Effector memory CD8-positive, alpha-beta T cell (primary cell): ENCODE measurements around the gene TBC1D32.

ENCODE experiments used
- ATAC-seq: fragments of 150-1000 bp; cut with Tn5 transposase; replicated peaks from 2 replicates; pipeline ENCODE4 v1.10.0; 2021; ENCODE audit warnings: mild to moderate bottlenecking, moderate library complexity
- DNase-seq, 3 experiments: peaks; one replicate each; pipeline ENCODE4 v3.0.0; 2021
- H3K27ac Mint-ChIP-seq, 2 donors: one replicate each; pipeline ENCODE4 v1.8.0; 2022; ENCODE audit warnings: mild to moderate bottlenecking in 2 of 2, mixed read lengths in 2 of 2, moderate library complexity in 2 of 2
- H3K27me3 Mint-ChIP-seq, 2 donors: one replicate each; pipeline ENCODE4 v1.8.0; 2022; ENCODE audit warnings: mixed read lengths in 2 of 2
- H3K36me3 Mint-ChIP-seq: one replicate; pipeline ENCODE4 v1.8.0; 2022; ENCODE audit warnings: mild to moderate bottlenecking, moderate library complexity, mixed read lengths; ENCODE audit not compliant: insufficient read depth
- H3K4me1 Mint-ChIP-seq, 2 donors: one replicate each; pipeline ENCODE4 v1.8.0; 2022; ENCODE audit warnings: low read depth in 2 of 2, mixed read lengths in 2 of 2
- H3K4me3 Mint-ChIP-seq, 2 donors: one replicate each; pipeline ENCODE4 v1.8.0; 2022; ENCODE audit warnings: mild to moderate bottlenecking in 2 of 2, mixed read lengths in 2 of 2, moderate library complexity in 2 of 2
- H3K9me3 Mint-ChIP-seq, 2 donors: one replicate each; pipeline ENCODE4 v1.8.0; 2022; ENCODE audit warnings: mixed read lengths in 2 of 2

The TBC1D32 gene

DNA sequence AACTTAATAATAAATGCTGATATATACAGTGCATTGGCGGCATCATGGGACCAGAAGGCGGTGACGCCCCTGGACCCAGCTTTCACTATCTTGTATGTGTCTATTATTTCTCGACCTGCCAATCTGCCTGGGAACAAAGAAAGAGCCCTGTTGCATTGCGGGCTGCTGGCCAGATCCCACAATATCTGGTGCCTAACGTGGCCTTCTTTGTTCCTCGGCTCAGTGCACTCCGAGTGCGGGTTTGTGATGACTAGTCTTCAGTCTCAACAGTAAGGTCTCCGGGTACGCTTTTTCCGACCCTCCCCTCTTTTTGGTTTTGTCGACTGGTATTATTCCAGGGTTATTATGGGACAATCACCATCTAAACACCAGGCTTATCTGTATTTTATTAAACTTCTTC, 291.5 kb downstream of the TBC1D32 start:
- H3K27ac Mint-ChIP-seq, result no peak overlapping the region
- DNase-seq (no peak), ATAC-seq (no peak)
- H3K9me3 Mint-ChIP-seq, result peaks cover 0 to 8% of the 10 kb centered on the region in 2 donors
- no peak overlapping the region for H3K4me3 Mint-ChIP-seq
- no peaks in the 10 kb centered on the region for H3K27me3 Mint-ChIP-seq
- no peaks in the 10 kb centered on the region for H3K4me1 Mint-ChIP-seq
- no peaks in the 10 kb centered on the region for H3K36me3 Mint-ChIP-seq

DNA sequence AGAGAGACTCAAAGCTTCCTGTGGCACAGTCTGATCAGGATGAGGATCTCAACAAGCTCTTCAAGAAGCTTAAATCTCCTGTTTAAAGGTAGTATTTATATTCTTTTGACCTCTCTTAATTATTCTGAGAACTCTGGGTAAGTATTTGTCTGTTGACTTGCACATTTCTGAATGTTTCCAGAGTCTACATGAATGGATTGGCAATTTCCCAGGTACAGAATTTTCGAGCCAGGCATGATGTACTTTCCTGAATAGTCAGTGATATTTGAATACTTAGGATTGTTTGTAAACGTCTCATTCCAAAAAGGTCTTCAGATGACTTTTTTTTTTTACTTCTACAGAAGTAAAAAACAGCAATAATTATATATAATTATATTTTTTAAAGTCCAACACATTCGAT, 293.4 kb downstream of the TBC1D32 start:
- H3K4me3 Mint-ChIP-seq, result no peak overlapping the region
- DNase-seq (no peak), ATAC-seq (no peak)
- peaks cover 0 to 8% of the 10 kb centered on the region in 2 donors for H3K9me3 Mint-ChIP-seq
- H3K27ac Mint-ChIP-seq, result no peak overlapping the region
- no peaks in the 10 kb centered on the region for H3K27me3 Mint-ChIP-seq
- no peaks in the 10 kb centered on the region for H3K4me1 Mint-ChIP-seq
- no peaks in the 10 kb centered on the region for H3K36me3 Mint-ChIP-seq

DNA sequence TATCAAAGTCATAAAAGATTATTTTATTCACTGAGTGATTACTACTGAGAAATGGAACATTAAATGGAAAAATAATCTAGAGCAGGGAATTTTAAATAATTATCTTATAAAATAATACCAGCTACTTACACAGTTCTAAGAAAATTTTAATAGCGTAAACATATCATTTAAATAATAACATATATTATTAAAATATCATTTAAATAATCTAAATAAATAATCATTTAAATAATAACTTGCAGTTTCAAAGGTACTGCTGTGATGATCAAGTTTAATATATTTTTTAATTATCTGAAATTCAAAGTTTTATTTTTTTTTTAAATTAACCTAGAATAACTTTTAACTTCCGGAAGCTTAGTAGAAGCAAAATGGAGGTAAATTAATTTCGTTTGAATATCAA, 301.2 kb downstream of the TBC1D32 start:
- no peaks in the 10 kb centered on the region for H3K27me3 Mint-ChIP-seq
- DNase-seq (no peak), ATAC-seq (no peak)
- no peaks in the 10 kb centered on the region for H3K4me1 Mint-ChIP-seq
- no peaks in the 10 kb centered on the region for H3K36me3 Mint-ChIP-seq
- no peak overlapping the region for H3K27ac Mint-ChIP-seq
- H3K4me3 Mint-ChIP-seq, result no peak overlapping the region
- H3K9me3 Mint-ChIP-seq, result no peaks in the 10 kb centered on the region

DNA sequence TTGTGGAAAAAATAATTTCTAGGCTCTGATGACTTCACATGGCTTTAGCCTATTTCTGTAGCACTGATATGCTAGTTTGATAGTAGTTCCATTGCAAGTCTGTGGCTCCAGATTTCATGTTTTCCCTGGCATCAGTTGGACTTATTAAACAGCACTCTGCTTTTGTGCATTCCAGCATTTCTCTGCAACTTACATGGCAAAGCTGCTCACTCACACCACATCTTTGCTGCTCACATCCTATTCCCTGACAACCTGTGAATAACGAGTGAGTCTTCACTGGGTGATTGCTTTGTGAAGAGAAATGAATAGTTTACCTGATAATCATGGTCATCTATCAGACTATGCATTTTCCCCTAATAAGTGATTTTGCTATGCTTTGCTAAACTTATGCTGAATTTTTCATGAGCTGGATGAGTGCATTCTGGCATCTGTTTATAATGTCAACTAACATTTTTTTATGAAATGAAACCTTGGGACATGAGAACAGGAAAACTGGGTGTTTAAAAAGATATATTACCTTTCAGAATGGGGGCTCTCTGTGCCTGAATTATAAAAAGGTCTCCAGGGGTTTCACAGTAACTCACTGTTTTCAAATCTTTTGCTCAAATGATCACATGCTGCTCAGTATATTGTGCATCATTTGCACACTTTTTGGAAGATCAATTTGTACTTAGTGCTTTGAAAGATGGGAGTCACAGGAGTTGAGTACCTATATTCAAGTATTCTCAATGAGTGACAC, 301.8 kb downstream of the TBC1D32 start:
- Mint-ChIP-seq H3K27me3 (no peaks in the 10 kb centered on the region), H3K36me3 (no peaks in the 10 kb centered on the region)
- ATAC-seq, result no peak

More for the DNA sequence above, 301.8 kb downstream of the TBC1D32 start:
- no peak for DNase-seq
- no peaks in the 10 kb centered on the region for H3K4me1 Mint-ChIP-seq
- no peaks in the 10 kb centered on the region for H3K9me3 Mint-ChIP-seq
- H3K4me3 Mint-ChIP-seq, result no peak overlapping the region
- no peak overlapping the region for H3K27ac Mint-ChIP-seq
